K562 (cell line): ENCODE data around the gene OOSP4A. TPM values are rescaled to one million over a fixed set of nuclear protein-coding genes. Genes with fewer than 3 reads are reported as not detected.
A peak's percentile ranks its signal among the peaks of the same experiment; 100 is the strongest.

Experiments used
- ADNP ChIP-seq: fragments of 200-800 bp; sonication (Bioruptor generic); IDR thresholded peaks from 2 replicates; pipeline ENCODE4 v1.6.1; 2016; ENCODE audit warnings: missing genetic modification characterization, missing compliant biosample characterization
- CBFA2T3 ChIP-seq: fragments of 450-650 bp; IDR thresholded peaks from 2 replicates; pipeline ENCODE4 v1.6.1; 2017
- CREB1 ChIP-seq, 2 experiments: sonication (generic) in 1 of 2; formaldehyde crosslinking in 1 of 2; IDR thresholded peaks; 2 replicates each; pipeline versions ENCODE4 v1.6.1 to v1.8.0; 2012 to 2022; ENCODE audit warnings: inconsistent platforms in 1 of 2, mild to moderate bottlenecking in 1 of 2, missing genetic modification reagents in 1 of 2, moderate library complexity in 1 of 2
- CTBP1 ChIP-seq: fragments of 450-650 bp; IDR thresholded peaks from 2 replicates; pipeline ENCODE4 v1.6.1; 2016; ENCODE audit warnings: borderline replicate concordance
- FOSL1 ChIP-seq: fragments of 200-800 bp; sonication (Bioruptor generic); conservative IDR thresholded peaks from 2 replicates; pipeline ENCODE4 v1.6.1; 2016; ENCODE audit warnings: missing genetic modification characterization, missing compliant biosample characterization
- GATA2 ChIP-seq: sonication (generic); formaldehyde crosslinking; IDR thresholded peaks from 2 replicates; pipeline ENCODE4 v1.4.0; 2020; ENCODE audit warnings: mild to moderate bottlenecking, missing genetic modification reagents
- HDAC1 ChIP-seq, 2 experiments: fragments of 450-650 bp; IDR thresholded peaks; 2 replicates each; pipeline ENCODE4 v1.6.1; 2016 to 2017; ENCODE audit warnings: inconsistent platforms in 1 of 2, mild to moderate bottlenecking in 1 of 2, moderate library complexity in 1 of 2
- JUN ChIP-seq, 2 experiments: sonication (generic) in 1 of 2; formaldehyde crosslinking in 1 of 2; IDR thresholded peaks; 2 replicates each; pipeline versions ENCODE4 v1.6.1 to v1.8.0; 2012 to 2022; ENCODE audit warnings: borderline replicate concordance in 2 of 2, mild to moderate bottlenecking in 2 of 2, improper control_type of control experiment in 1 of 2, low read depth in 1 of 2, low read length in 1 of 2, missing genetic modification reagents in 1 of 2
- MAZ ChIP-seq, 2 experiments: fragments of 450-650 bp in 1 of 2; sonication (generic) in 1 of 2; formaldehyde crosslinking; IDR thresholded peaks in 1 of 2; conservative IDR thresholded peaks in 1 of 2; 2 replicates each; pipeline versions ENCODE4 v1.4.0 to v1.5.0; 2020; ENCODE audit warnings: mild to moderate bottlenecking in 1 of 2, missing genetic modification reagents in 1 of 2
- RBFOX2 ChIP-seq: fragments of 200-400 bp; formaldehyde crosslinking; IDR thresholded peaks from 2 replicates; pipeline ENCODE4 v1.6.1; 2017; ENCODE audit warnings: low read depth, mild to moderate bottlenecking, low read length, moderate library complexity
- SUPT5H ChIP-seq: fragments of 450-650 bp; IDR thresholded peaks from 2 replicates; pipeline ENCODE4 v1.6.1; 2016
- TBP ChIP-seq: optimal IDR thresholded peaks from 2 replicates; pipeline ENCODE3; 2011; ENCODE audit warnings: low read depth, low read length, improper control_type of control experiment
- TEAD4 ChIP-seq, 2 experiments: sonication (generic) in 1 of 2; formaldehyde crosslinking in 1 of 2; IDR thresholded peaks; 2 replicates each; pipeline versions ENCODE4 v1.6.1 to v1.8.0; 2012 to 2022; ENCODE audit warnings: borderline replicate concordance in 1 of 2, inconsistent platforms in 1 of 2, low read length in 1 of 2, mild to moderate bottlenecking in 1 of 2, missing genetic modification reagents in 1 of 2
- ZNF316 ChIP-seq: fragments of 450-650 bp; IDR thresholded peaks from 2 replicates; pipeline ENCODE4 v1.6.1; 2016
- ZNF436 ChIP-seq: fragments of 250-450, 450-650 bp; sonication (Bioruptor Pico); formaldehyde crosslinking; IDR thresholded peaks from 2 replicates; pipeline ENCODE4 v1.7.0; 2020; ENCODE audit warnings: mild to moderate bottlenecking
- ZNF699 ChIP-seq: fragments of 250-450 bp; sonication (Bioruptor Pico); IDR thresholded peaks from 2 replicates; pipeline ENCODE4 v1.8.0; 2021; ENCODE audit warnings: mild to moderate bottlenecking, moderate library complexity; ENCODE audit not compliant: insufficient replicate concordance
- ZNF76 ChIP-seq: fragments of 250-450 bp; sonication (Bioruptor Pico); IDR thresholded peaks from 2 replicates; pipeline ENCODE4 v1.4.0; 2020; ENCODE audit warnings: mild to moderate bottlenecking, moderate library complexity, borderline replicate concordance
- ZSCAN32 ChIP-seq: fragments of 450-650 bp; formaldehyde crosslinking; IDR thresholded peaks from 2 replicates; pipeline ENCODE4 v1.4.0; 2020; ENCODE audit warnings: mild to moderate bottlenecking, moderate library complexity
- polyA plus RNA-seq, 8 experiments: library from polyadenylated mRNA; depleted of rRNA in 4 of 8; stranded (reverse) in 5 of 8; unstranded in 3 of 8; fragments of >200 nt; fragmentation: Nextera tagmentation in 2 of 8; fragmentation: Illumina TruSeq in 1 of 8; extraction: Ambion mirVana in 2 of 8; extraction: Trizol in 1 of 8; gene quantifications; 2 replicates each; pipeline versions ENCODE4 v1.2.1 to v1.2.3, GENCODE V29; 2011 to 2014; ENCODE audit warnings: inconsistent platforms in 1 of 8, missing spikeins in 1 of 8
- total RNA-seq, 7 experiments: library from RNA; depleted of rRNA in 6 of 7; stranded (reverse); fragments of >200 nt in 6 of 7; fragmentation: Illumina TruSeq in 2 of 7; extraction: Trizol in 2 of 7; gene quantifications; 2 replicates each; pipeline versions ENCODE4 v1.2.1 to v1.2.3, GENCODE V29; 2011 to 2021; ENCODE audit warnings: low replicate concordance in 1 of 7
- TF ChIP-seq, protein P1 (sequence below): fragments of 450-650 bp; IDR thresholded peaks from 2 replicates; pipeline ENCODE4 v1.6.1; 2016; ENCODE audit warnings: missing biosample characterization, missing genetic modification characterization
- TF ChIP-seq, protein P2 (sequence below): fragments of 450-650 bp; IDR thresholded peaks from 2 replicates; pipeline ENCODE4 v1.6.1; 2016
- TF ChIP-seq, protein P3 (sequence below), 2 experiments: fragments of 450-650 bp in 1 of 2; sonication (generic) in 1 of 2; formaldehyde crosslinking in 1 of 2; IDR thresholded peaks in 1 of 2; conservative IDR thresholded peaks in 1 of 2; 2 replicates each; pipeline versions ENCODE4 v1.6.1 to v1.8.1; 2016 to 2023; ENCODE audit warnings: mild to moderate bottlenecking in 2 of 2, moderate library complexity in 2 of 2, inconsistent platforms in 1 of 2, missing genetic modification reagents in 1 of 2
- TF ChIP-seq, protein P4 (sequence below): fragments of 200-800 bp; sonication (Bioruptor generic); IDR thresholded peaks from 2 replicates; pipeline ENCODE4 v1.6.1; 2017; ENCODE audit warnings: missing genetic modification characterization, missing compliant biosample characterization

The OOSP4A gene
- total and polyA plus RNA-seq, 9 of the 15 experiments (the other 6 are each of a cell fraction or from before 2014, with no cell fraction given) = 0.40 to 2.4 (median 0.74) TPM; not detected in 2

- TF ChIP-seq, protein P1, sequence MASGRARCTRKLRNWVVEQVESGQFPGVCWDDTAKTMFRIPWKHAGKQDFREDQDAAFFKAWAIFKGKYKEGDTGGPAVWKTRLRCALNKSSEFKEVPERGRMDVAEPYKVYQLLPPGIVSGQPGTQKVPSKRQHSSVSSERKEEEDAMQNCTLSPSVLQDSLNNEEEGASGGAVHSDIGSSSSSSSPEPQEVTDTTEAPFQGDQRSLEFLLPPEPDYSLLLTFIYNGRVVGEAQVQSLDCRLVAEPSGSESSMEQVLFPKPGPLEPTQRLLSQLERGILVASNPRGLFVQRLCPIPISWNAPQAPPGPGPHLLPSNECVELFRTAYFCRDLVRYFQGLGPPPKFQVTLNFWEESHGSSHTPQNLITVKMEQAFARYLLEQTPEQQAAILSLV (tag) = peak; percentile 48; the same call in 1 of the 2 replicates
- TF ChIP-seq MAZ (CRISPR knock-in tag; conservative IDR thresholded peaks at IDR 0.05 in 1 of 2, IDR thresholded peaks at IDR 0.05 in 1 of 2) (peak in 1 of 2 experiments; percentile 21; a peak in 1 of 4 replicates), ZNF76 (CRISPR knock-in tag) (no peak), ZNF316 (peak; percentile 98), FOSL1 (peak; percentile 74), RBFOX2 (peak; percentile 13; the same call in 1 of the 2 replicates), HDAC1 (IDR thresholded peaks at IDR 0.05) (peak in 1 of 2 experiments; percentile 59; a peak in 1 of 4 replicates), CREB1 (IDR thresholded peaks at IDR 0.05) (peak; percentile 43; the same call in 1 of the 2 replicates), CREB1 (CRISPR knock-in tag; IDR thresholded peaks at IDR 0.05) (no peak), ZSCAN32 (CRISPR knock-in tag) (peak; percentile 77), TEAD4 (IDR thresholded peaks at IDR 0.05; ENCODE audit: low read length) (peak; percentile 98), TEAD4 (CRISPR knock-in tag; IDR thresholded peaks at IDR 0.05; ENCODE audit: borderline replicate concordance) (no peak), CBFA2T3 (peak; percentile 97), GATA2 (CRISPR knock-in tag) (peak; percentile 58; the same call in 1 of the 2 replicates), ZNF699 (CRISPR knock-in tag) (no peak), CTBP1 (peak; percentile 94), SUPT5H (no peak), ADNP (tag) (peak; percentile 55; the same call in 1 of the 2 replicates), TBP (peak; percentile 8), JUN (IDR thresholded peaks at IDR 0.05; ENCODE audit: borderline replicate concordance, low read depth, low read length) (peak; percentile 67; the same call in 1 of the 2 replicates), JUN (CRISPR knock-in tag; IDR thresholded peaks at IDR 0.05; ENCODE audit: borderline replicate concordance) (no peak), ZNF436 (no peak)
- TF ChIP-seq, protein P2, sequence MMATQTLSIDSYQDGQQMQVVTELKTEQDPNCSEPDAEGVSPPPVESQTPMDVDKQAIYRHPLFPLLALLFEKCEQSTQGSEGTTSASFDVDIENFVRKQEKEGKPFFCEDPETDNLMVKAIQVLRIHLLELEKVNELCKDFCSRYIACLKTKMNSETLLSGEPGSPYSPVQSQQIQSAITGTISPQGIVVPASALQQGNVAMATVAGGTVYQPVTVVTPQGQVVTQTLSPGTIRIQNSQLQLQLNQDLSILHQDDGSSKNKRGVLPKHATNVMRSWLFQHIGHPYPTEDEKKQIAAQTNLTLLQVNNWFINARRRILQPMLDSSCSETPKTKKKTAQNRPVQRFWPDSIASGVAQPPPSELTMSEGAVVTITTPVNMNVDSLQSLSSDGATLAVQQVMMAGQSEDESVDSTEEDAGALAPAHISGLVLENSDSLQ = peak; percentile 28; the same call in 1 of the 2 replicates
- TF ChIP-seq, protein P3, sequence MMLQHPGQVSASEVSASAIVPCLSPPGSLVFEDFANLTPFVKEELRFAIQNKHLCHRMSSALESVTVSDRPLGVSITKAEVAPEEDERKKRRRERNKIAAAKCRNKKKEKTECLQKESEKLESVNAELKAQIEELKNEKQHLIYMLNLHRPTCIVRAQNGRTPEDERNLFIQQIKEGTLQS (IDR thresholded peaks at IDR 0.05) = peak; percentile 79; the same call in 1 of the 2 replicates
- TF ChIP-seq, protein P3 (CRISPR knock-in tag; conservative IDR thresholded peaks at IDR 0.05) = no peak
- TF ChIP-seq, protein P4, sequence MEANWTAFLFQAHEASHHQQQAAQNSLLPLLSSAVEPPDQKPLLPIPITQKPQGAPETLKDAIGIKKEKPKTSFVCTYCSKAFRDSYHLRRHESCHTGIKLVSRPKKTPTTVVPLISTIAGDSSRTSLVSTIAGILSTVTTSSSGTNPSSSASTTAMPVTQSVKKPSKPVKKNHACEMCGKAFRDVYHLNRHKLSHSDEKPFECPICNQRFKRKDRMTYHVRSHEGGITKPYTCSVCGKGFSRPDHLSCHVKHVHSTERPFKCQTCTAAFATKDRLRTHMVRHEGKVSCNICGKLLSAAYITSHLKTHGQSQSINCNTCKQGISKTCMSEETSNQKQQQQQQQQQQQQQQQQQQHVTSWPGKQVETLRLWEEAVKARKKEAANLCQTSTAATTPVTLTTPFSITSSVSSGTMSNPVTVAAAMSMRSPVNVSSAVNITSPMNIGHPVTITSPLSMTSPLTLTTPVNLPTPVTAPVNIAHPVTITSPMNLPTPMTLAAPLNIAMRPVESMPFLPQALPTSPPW (CRISPR knock-in tag) = peak; percentile 19; the same call in 1 of the 2 replicates
Observed at GRCh38 chr11:59967677-59968394, 4.0 kb downstream of the OOSP4A start (continued).
